Measurements from ENCODE around the gene CHPT1. TPM values are rescaled to one million over a fixed set of nuclear protein-coding genes. Genes with fewer than 3 reads are reported as not detected.

CHPT1 gene
- total and polyA plus RNA-seq, 2 of the 13 experiments (the other 11 are each of a cell fraction or from before 2014, with no cell fraction given), result 117 to 178 TPM

DNA sequence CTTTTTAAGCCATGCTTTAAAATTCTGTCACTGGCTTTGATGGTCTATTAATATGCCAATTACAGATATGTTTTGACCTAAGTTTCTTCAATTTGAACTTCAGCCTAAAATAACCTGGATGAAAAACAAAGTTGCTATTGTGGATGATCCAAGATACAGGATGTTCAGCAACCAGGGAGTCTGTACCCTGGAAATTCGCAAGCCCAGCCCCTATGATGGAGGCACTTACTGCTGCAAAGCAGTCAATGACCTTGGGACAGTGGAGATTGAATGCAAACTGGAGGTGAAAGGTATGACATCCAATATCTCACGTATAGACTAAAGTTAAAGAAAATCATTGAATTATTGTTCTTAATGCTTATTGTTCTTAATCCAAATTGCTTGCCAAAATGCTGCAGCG is 17.2 kb upstream of the CHPT1 start (continued):
- TF ChIP-seq, protein P1, sequence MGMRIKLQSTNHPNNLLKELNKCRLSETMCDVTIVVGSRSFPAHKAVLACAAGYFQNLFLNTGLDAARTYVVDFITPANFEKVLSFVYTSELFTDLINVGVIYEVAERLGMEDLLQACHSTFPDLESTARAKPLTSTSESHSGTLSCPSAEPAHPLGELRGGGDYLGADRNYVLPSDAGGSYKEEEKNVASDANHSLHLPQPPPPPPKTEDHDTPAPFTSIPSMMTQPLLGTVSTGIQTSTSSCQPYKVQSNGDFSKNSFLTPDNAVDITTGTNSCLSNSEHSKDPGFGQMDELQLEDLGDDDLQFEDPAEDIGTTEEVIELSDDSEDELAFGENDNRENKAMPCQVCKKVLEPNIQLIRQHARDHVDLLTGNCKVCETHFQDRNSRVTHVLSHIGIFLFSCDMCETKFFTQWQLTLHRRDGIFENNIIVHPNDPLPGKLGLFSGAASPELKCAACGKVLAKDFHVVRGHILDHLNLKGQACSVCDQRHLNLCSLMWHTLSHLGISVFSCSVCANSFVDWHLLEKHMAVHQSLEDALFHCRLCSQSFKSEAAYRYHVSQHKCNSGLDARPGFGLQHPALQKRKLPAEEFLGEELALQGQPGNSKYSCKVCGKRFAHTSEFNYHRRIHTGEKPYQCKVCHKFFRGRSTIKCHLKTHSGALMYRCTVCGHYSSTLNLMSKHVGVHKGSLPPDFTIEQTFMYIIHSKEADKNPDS (CRISPR knock-in tag; IDR thresholded peaks at IDR 0.05), result no peak
- TF ChIP-seq TEAD3 (CRISPR knock-in tag; optimal IDR thresholded peaks at IDR 0.05; ENCODE audit: borderline replicate concordance), result no peak

DNA sequence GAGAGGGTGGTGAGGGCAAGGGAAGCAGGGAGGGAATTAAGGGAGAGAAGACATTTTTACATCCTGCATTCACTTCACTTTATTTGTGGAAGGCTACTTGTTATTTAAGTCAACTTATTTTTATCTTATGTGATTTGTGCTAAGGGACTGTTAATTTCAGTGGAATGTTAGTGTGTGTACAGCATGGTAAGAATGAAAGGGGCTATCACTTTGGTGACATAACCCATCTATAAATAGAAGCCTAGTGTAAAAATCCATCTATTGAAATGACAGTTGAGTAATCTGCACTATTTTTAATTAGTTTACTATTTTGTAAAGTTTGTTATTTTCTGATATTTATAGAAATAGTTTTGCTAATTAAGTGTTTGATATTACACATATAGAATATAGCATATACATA is 16.8 kb upstream of the CHPT1 start:
- no peak for ATAC-seq
- POLR2A ChIA-PET, result no interaction called here
- in situ Hi-C loops (cut with HindIII; ENCODE audit: extremely low pct_ligation_motif_present, low pct_unique_long_range_greater_than_20kb) (no loop called here), intact Hi-C loops (cut with micrococcal nuclease; ENCODE audit: unreplicated experiment) (no loop called here)
- CTCF ChIA-PET (ENCODE audit: low intra/inter-chr PET ratio, low total read pairs), result no interaction called here
- no peak overlapping the region for H3K4me2 ChIP-seq (ENCODE audit: low read depth, low read length)
- peaks cover 31% of the 10 kb centered on the region for H3K4me1 ChIP-seq (ENCODE audit: insufficient read depth, low read length)
- no peak overlapping the region for H3K4me3 ChIP-seq (replicated peaks in 1 of 3; ENCODE audit: insufficient read depth in 1 of 3, low read depth in 2 of 3, low read length in 3 of 3)
- no peaks in the 10 kb centered on the region for H4K20me1 ChIP-seq (ENCODE audit: insufficient read depth, low read length)
- DNase-seq (ENCODE audit: low spot score), result no peak
- H3K79me2 ChIP-seq (ENCODE audit: insufficient read depth, low read length), result no peaks in the 10 kb centered on the region
- no TSS peak for BruUV-seq (replicated peaks)
- H3K9me3 ChIP-seq (ENCODE audit: low read length), result no peaks in the 10 kb centered on the region
- no peak overlapping the region for H3K27ac ChIP-seq (ENCODE audit: extremely low read length, insufficient read depth, low read length)
- FAIRE-seq, result no peak
- H3K27me3 ChIP-seq (ENCODE audit: control insufficient read depth in 1 of 2, insufficient read depth in 2 of 2, low read length in 2 of 2), result no peaks in the 10 kb centered on the region
- H3K36me3 ChIP-seq (replicated peaks in 1 of 2; ENCODE audit: control insufficient read depth in 1 of 2, insufficient read depth in 2 of 2, low read length in 2 of 2), result no peaks in the 10 kb centered on the region
- H2AFZ ChIP-seq (ENCODE audit: low read length), result no peak overlapping the region
- H3K9ac ChIP-seq (ENCODE audit: insufficient read depth, low read depth, low read length), result no peak overlapping the region
- TF ChIP-seq NFIB (CRISPR knock-in tag; IDR thresholded peaks at IDR 0.05; ENCODE audit: borderline replicate concordance) (no peak), CBFB (CRISPR knock-in tag; IDR thresholded peaks at IDR 0.05) (no peak), PRPF4 (IDR thresholded peaks at IDR 0.05; ENCODE audit: low read depth, low read length, poor library complexity, severe bottlenecking) (no peak), CREB1 (IDR thresholded peaks at IDR 0.05) (no peak), CREB1 (CRISPR knock-in tag; IDR thresholded peaks at IDR 0.05) (no peak), RFX1 (IDR thresholded peaks at IDR 0.05) (no peak)
- TF ChIP-seq, protein P2, sequence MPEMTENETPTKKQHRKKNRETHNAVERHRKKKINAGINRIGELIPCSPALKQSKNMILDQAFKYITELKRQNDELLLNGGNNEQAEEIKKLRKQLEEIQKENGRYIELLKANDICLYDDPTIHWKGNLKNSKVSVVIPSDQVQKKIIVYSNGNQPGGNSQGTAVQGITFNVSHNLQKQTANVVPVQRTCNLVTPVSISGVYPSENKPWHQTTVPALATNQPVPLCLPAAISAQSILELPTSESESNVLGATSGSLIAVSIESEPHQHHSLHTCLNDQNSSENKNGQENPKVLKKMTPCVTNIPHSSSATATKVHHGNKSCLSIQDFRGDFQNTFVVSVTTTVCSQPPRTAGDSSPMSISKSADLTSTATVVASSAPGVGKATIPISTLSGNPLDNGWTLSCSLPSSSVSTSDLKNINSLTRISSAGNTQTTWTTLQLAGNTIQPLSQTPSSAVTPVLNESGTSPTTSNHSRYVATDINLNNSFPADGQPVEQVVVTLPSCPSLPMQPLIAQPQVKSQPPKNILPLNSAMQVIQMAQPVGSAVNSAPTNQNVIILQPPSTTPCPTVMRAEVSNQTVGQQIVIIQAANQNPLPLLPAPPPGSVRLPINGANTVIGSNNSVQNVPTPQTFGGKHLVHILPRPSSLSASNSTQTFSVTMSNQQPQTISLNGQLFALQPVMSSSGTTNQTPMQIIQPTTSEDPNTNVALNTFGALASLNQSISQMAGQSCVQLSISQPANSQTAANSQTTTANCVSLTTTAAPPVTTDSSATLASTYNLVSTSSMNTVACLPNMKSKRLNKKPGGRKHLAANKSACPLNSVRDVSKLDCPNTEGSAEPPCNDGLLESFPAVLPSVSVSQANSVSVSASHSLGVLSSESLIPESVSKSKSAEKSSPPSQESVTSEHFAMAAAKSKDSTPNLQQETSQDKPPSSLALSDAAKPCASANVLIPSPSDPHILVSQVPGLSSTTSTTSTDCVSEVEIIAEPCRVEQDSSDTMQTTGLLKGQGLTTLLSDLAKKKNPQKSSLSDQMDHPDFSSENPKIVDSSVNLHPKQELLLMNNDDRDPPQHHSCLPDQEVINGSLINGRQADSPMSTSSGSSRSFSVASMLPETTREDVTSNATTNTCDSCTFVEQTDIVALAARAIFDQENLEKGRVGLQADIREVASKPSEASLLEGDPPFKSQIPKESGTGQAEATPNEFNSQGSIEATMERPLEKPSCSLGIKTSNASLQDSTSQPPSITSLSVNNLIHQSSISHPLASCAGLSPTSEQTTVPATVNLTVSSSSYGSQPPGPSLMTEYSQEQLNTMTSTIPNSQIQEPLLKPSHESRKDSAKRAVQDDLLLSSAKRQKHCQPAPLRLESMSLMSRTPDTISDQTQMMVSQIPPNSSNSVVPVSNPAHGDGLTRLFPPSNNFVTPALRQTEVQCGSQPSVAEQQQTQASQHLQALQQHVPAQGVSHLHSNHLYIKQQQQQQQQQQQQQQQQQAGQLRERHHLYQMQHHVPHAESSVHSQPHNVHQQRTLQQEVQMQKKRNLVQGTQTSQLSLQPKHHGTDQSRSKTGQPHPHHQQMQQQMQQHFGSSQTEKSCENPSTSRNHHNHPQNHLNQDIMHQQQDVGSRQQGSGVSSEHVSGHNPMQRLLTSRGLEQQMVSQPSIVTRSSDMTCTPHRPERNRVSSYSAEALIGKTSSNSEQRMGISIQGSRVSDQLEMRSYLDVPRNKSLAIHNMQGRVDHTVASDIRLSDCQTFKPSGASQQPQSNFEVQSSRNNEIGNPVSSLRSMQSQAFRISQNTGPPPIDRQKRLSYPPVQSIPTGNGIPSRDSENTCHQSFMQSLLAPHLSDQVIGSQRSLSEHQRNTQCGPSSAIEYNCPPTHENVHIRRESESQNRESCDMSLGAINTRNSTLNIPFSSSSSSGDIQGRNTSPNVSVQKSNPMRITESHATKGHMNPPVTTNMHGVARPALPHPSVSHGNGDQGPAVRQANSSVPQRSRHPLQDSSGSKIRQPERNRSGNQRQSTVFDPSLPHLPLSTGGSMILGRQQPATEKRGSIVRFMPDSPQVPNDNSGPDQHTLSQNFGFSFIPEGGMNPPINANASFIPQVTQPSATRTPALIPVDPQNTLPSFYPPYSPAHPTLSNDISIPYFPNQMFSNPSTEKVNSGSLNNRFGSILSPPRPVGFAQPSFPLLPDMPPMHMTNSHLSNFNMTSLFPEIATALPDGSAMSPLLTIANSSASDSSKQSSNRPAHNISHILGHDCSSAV (CRISPR knock-in tag; IDR thresholded peaks at IDR 0.05; ENCODE audit: borderline replicate concordance), result no peak
- TF ChIP-seq, protein P3, sequence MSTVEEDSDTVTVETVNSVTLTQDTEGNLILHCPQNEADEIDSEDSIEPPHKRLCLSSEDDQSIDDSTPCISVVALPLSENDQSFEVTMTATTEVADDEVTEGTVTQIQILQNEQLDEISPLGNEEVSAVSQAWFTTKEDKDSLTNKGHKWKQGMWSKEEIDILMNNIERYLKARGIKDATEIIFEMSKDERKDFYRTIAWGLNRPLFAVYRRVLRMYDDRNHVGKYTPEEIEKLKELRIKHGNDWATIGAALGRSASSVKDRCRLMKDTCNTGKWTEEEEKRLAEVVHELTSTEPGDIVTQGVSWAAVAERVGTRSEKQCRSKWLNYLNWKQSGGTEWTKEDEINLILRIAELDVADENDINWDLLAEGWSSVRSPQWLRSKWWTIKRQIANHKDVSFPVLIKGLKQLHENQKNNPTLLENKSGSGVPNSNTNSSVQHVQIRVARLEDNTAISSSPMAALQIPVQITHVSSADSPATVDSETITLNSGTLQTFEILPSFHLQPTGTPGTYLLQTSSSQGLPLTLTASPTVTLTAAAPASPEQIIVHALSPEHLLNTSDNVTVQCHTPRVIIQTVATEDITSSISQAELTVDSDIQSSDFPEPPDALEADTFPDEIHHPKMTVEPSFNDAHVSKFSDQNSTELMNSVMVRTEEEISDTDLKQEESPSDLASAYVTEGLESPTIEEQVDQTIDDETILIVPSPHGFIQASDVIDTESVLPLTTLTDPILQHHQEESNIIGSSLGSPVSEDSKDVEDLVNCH (CRISPR knock-in tag; IDR thresholded peaks at IDR 0.05), result no peak
